CD4-positive, alpha-beta T cell (primary cell): ENCODE data around the gene PDE3A. TPM values are rescaled to one million over a fixed set of nuclear protein-coding genes. Genes with fewer than 3 reads are reported as not detected.

Experiments used
- ATAC-seq: fragments of 200-7000 bp; cut with Tn5 transposase; one replicate; pipeline ENCODE4 v1.10.0; 2022; ENCODE audit warnings: mild to moderate bottlenecking; ENCODE audit not compliant: poor library complexity
- CTCF ChIA-PET: fragments of 350-600 bp; sonication (Branson Sonifier 250); formaldehyde crosslinking; loops from one replicate; lab custom pipeline; 2021; ENCODE audit warnings: antibody characterized with exemption, inconsistent platforms; lab: Charles Lee
- POLR2A ChIA-PET: fragments of 350-600 bp; sonication (Branson Sonifier 250); formaldehyde crosslinking; loops from one replicate; lab custom pipeline; 2021; ENCODE audit warnings: antibody characterized with exemption, inconsistent platforms; lab: Charles Lee
- DNase-seq, 14 experiments: peaks; one replicate each; pipeline ENCODE4 v3.0.0-alpha.2; 2013 to 2020; ENCODE audit warnings: mixed read lengths in 2 of 14
- H3K27ac ChIP-seq, 2 donors: one replicate each; pipeline versions ENCODE4 v1.5.1 to v1.7.0; 2013; ENCODE audit warnings: low read length in 2 of 2, low read depth in 1 of 2, mild to moderate bottlenecking in 1 of 2
- H3K27me3 ChIP-seq, 2 experiments: 1 replicate in 1 of 2; 2 replicates in 1 of 2; pipeline versions ENCODE4 v1.6.1 to v1.7.0; 2013; ENCODE audit warnings: low read length in 2 of 2, control low read depth in 1 of 2, mild to moderate bottlenecking in 1 of 2, moderate library complexity in 1 of 2; ENCODE audit not compliant: insufficient read depth in 2 of 2, control insufficient read depth in 1 of 2
- H3K36me3 ChIP-seq: one replicate; pipeline ENCODE4 v1.6.1; 2013; ENCODE audit warnings: low read length, control low read depth; ENCODE audit not compliant: insufficient read depth
- H3K4me1 ChIP-seq: one replicate; pipeline ENCODE4 v1.6.1; 2013; ENCODE audit warnings: low read length, control low read depth; ENCODE audit not compliant: insufficient read depth
- H3K4me3 ChIP-seq: one replicate; pipeline ENCODE4 v1.5.1; 2013; ENCODE audit warnings: mild to moderate bottlenecking, low read length, moderate library complexity
- H3K9me3 ChIP-seq, 2 experiments: 1 replicate in 1 of 2; 2 replicates in 1 of 2; pipeline versions ENCODE4 v1.6.1 to v1.7.0; 2013; ENCODE audit warnings: low read length in 2 of 2, mild to moderate bottlenecking in 2 of 2, control low read depth in 1 of 2, moderate library complexity in 1 of 2; ENCODE audit not compliant: control insufficient read depth in 1 of 2, insufficient read depth in 1 of 2
- H3K27ac Mint-ChIP-seq: one replicate; pipeline ENCODE4 v1.8.0; 2020; ENCODE audit warnings: mixed read lengths
- H3K27me3 Mint-ChIP-seq: one replicate; pipeline ENCODE4 v1.8.0; 2021; ENCODE audit warnings: mixed read lengths
- H3K36me3 Mint-ChIP-seq: one replicate; pipeline ENCODE4 v1.8.0; 2021; ENCODE audit warnings: low read depth, mixed read lengths
- H3K4me1 Mint-ChIP-seq: one replicate; pipeline ENCODE4 v1.8.0; 2021; ENCODE audit warnings: low read depth, mixed read lengths
- H3K4me3 Mint-ChIP-seq: one replicate; pipeline ENCODE4 v1.8.0; 2020; ENCODE audit warnings: mild to moderate bottlenecking, mixed read lengths
- H3K9me3 Mint-ChIP-seq: one replicate; pipeline ENCODE4 v1.8.0; 2020; ENCODE audit warnings: mixed read lengths
- intact Hi-C, 2 experiments: fragments of 100-400 bp; cut with DNase I in 1 of 2; cut with micrococcal nuclease in 1 of 2; formaldehyde crosslinking; loops; one replicate each; pipeline versions ENCODE4 v1.15.1 to v1.9.0; 2023 to 2025; cut with DNase I, micrococcal nuclease
- total RNA-seq, 174 experiments: library from RNA in 2 of 174; stranded (reverse) in 2 of 174; gene quantifications; one replicate each; pipeline ENCODE4 v1.2.3 and lab custom pipeline; 2021 to 2026
- TF ChIP-seq, protein P1 (sequence below): fragments of 200-600 bp; IDR thresholded peaks from one replicate; pipeline ENCODE4 v1.8.0; 2022; ENCODE audit warnings: antibody characterized with exemption, mild to moderate bottlenecking

Gene PDE3A
- total RNA-seq, 2 experiments from 2014 or later = not detected

DNA sequence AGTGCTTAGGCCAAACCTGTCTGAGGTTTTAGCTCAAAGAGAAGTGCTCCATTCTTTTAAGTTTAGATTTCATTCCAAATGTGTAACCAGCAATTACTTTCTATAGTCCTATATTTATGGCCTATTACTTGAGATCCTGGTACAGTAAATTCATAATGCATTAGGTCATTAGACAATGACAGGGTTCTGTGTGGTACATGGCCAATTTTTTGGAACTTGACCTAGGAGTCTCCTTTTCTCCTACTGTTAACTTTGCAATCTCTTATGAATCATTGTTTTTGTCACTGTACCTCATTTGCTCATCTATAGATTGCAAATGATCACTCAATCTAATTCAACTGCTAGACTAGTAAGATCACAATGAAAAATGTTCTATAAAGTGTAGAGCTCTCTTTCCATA lies 136.7 kb downstream of the PDE3A start:
- no peaks in the 10 kb centered on the region for H3K4me1 ChIP-seq
- Mint-ChIP-seq H3K27ac (no peak overlapping the region), H3K27me3 (no peaks in the 10 kb centered on the region), H3K9me3 (no peaks in the 10 kb centered on the region), H3K36me3 (no peaks in the 10 kb centered on the region), H3K4me1 (no peaks in the 10 kb centered on the region), H3K4me3 (no peak overlapping the region)
- POLR2A ChIA-PET = no interaction called here
- H3K27ac ChIP-seq = no peak overlapping the region
- CTCF ChIA-PET = no interaction called here
- intact Hi-C loops = no loop called here
- no peaks in the 10 kb centered on the region for H3K9me3 ChIP-seq
- TF ChIP-seq, protein P1, sequence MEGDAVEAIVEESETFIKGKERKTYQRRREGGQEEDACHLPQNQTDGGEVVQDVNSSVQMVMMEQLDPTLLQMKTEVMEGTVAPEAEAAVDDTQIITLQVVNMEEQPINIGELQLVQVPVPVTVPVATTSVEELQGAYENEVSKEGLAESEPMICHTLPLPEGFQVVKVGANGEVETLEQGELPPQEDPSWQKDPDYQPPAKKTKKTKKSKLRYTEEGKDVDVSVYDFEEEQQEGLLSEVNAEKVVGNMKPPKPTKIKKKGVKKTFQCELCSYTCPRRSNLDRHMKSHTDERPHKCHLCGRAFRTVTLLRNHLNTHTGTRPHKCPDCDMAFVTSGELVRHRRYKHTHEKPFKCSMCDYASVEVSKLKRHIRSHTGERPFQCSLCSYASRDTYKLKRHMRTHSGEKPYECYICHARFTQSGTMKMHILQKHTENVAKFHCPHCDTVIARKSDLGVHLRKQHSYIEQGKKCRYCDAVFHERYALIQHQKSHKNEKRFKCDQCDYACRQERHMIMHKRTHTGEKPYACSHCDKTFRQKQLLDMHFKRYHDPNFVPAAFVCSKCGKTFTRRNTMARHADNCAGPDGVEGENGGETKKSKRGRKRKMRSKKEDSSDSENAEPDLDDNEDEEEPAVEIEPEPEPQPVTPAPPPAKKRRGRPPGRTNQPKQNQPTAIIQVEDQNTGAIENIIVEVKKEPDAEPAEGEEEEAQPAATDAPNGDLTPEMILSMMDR = no peak
- no peak for DNase-seq
- no peak overlapping the region for H3K4me3 ChIP-seq
- no peak for ATAC-seq
- no peaks in the 10 kb centered on the region for H3K27me3 ChIP-seq
- no peaks in the 10 kb centered on the region for H3K36me3 ChIP-seq

DNA sequence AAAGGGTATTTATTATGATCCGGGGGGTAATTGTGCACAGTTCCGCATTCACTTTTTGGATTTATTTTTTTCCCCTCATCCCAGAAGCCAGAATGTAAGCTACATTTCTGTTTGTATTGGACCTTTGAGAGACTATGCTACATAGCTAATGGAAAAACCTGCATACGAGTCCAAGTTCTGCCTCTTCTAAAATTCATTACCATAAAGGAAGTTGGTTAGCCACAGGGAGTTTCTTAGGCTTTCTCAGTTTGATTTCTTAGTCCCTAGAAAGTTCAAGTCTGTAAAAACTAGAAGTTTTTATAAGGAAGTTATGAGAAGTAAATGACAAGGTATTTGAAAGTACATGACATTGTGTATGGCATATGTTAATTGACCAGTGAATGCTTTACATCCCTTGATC lies 138.7 kb downstream of the PDE3A start:
- intact Hi-C loops = no loop called here
- H3K36me3 ChIP-seq = no peaks in the 10 kb centered on the region
- H3K27ac Mint-ChIP-seq = no peak overlapping the region
- H3K9me3 ChIP-seq = no peaks in the 10 kb centered on the region
- H3K4me1 Mint-ChIP-seq = no peaks in the 10 kb centered on the region
- H3K36me3 Mint-ChIP-seq = no peaks in the 10 kb centered on the region
- H3K27me3 ChIP-seq = no peaks in the 10 kb centered on the region
- ATAC-seq (no peak), DNase-seq (no peak)
- no peak overlapping the region for H3K4me3 ChIP-seq
- no peaks in the 10 kb centered on the region for H3K27me3 Mint-ChIP-seq
- no peak overlapping the region for H3K4me3 Mint-ChIP-seq
- no peaks in the 10 kb centered on the region for H3K9me3 Mint-ChIP-seq
- TF ChIP-seq, protein P1 = no peak
- no peak overlapping the region for H3K27ac ChIP-seq
- CTCF ChIA-PET = no interaction called here
- POLR2A ChIA-PET = no interaction called here
- no peaks in the 10 kb centered on the region for H3K4me1 ChIP-seq

DNA sequence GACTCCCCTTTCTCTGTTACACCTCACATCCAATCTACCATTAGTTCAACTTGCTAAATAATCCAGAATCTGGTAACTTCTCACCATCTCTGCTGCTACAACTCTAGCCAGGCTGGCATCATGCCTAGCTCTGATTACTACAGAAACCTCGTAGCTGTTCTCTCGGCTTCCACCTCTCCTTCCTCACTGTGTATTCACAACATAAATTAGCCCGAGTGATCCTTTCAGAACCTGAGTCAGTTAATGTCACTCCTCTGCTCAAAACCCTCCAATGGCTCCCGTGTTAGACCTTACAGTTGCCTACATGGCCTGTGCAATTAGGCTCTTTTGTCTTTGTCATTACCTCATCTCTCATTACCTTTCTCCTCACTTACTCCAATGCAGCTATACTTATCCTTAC lies 139.4 kb downstream of the PDE3A start:
- ChIA-PET POLR2A (no interaction called here), CTCF (no interaction called here)
- Mint-ChIP-seq H3K27me3 (no peaks in the 10 kb centered on the region), H3K9me3 (no peaks in the 10 kb centered on the region), H3K36me3 (no peaks in the 10 kb centered on the region), H3K4me3 (no peak overlapping the region), H3K4me1 (no peaks in the 10 kb centered on the region), H3K27ac (no peak overlapping the region)
- TF ChIP-seq, protein P1 = no peak
- Histone ChIP-seq H3K36me3 (no peaks in the 10 kb centered on the region), H3K9me3 (no peaks in the 10 kb centered on the region), H3K4me1 (no peaks in the 10 kb centered on the region), H3K4me3 (no peak overlapping the region), H3K27ac (no peak overlapping the region), H3K27me3 (no peaks in the 10 kb centered on the region)
- DNase-seq (no peak), ATAC-seq (no peak)
- intact Hi-C loops = no loop called here
